Neural progenitor cell (in vitro differentiated cells): ENCODE results near the gene LRP3.

ENCODE experiments used
- CTCF ChIP-seq: fragments of 200-600 bp; sonication (generic); IDR thresholded peaks from 2 replicates; pipeline ENCODE4 v1.5.1; 2017; ENCODE audit warnings: antibody characterized with exemption, mild to moderate bottlenecking
- EZH2 ChIP-seq: fragments of 200-600 bp; sonication (generic); IDR thresholded peaks from 2 replicates; pipeline ENCODE4 v1.6.1; 2017; ENCODE audit warnings: antibody characterized with exemption, mild to moderate bottlenecking, moderate library complexity
- EZH2phosphoT487 ChIP-seq: fragments of 200-600 bp; sonication (generic); IDR thresholded peaks from 2 replicates; pipeline ENCODE4 v1.6.1; 2017; ENCODE audit warnings: antibody characterized with exemption

DNA sequence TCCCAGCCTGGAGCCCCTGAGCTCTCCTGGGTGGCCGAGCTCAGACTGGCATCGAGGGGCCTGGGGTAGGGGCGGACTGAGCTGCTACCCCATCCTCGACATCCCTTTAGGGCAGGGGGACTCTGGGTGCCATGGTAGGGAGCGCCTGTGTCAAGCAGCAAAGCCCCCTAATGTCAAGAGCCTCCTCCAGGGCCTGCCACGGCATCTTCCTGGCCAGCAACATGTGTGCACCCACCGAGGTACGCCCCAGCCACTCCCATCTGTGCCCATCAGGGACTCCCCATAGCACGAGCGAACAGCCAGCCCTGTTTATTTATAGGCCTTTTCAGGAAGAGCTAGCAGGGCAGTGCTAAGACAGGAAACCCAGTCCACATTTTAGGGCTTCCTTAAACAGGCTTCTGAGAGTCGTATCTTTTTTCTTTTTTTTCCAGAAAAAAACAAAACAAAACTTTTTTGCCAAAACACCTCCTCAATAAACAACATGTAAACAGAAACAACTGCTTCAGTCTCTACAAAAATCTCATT, 14.3 kb downstream of the LRP3 start:
- TF ChIP-seq CTCF (no peak), EZH2 (no peak), EZH2phosphoT487 (no peak)
